CD14-positive monocyte (primary cell): ENCODE measurements around the gene EPHA1. TPM values are rescaled to one million over a fixed set of nuclear protein-coding genes. Genes with fewer than 3 reads are reported as not detected.

Source experiments
- DNase-seq, 3 donors: peaks; one replicate each; pipeline ENCODE4 v3.0.0-alpha.2; 2011 to 2022
- H2AFZ ChIP-seq: 2 replicates; pipeline ENCODE4 v1.6.0; 2012; ENCODE audit warnings: mild to moderate bottlenecking, low read depth, low read length, inconsistent platforms; ENCODE audit not compliant: insufficient read depth, poor library complexity, severe bottlenecking
- H3K27ac ChIP-seq, 2 donors: 1 replicate in 1 of 2; 2 replicates in 1 of 2; pipeline ENCODE4 v1.5.1; 2012 to 2013; ENCODE audit warnings: low read length in 2 of 2, control low read depth in 1 of 2, inconsistent platforms in 1 of 2, low read depth in 1 of 2, mild to moderate bottlenecking in 1 of 2
- H3K27me3 ChIP-seq, 2 donors: one replicate each; pipeline versions ENCODE4 v1.6.0 to v1.6.1; 2011 to 2013; ENCODE audit warnings: low read length in 2 of 2; ENCODE audit not compliant: control insufficient read depth in 2 of 2, insufficient read depth in 2 of 2
- H3K36me3 ChIP-seq, 2 donors: replicated peaks in 1 of 2; 1 replicate in 1 of 2; 2 replicates in 1 of 2; pipeline versions ENCODE4 v1.5.1 to v1.6.1; 2012 to 2013; ENCODE audit warnings: low read length in 2 of 2, control low read depth in 1 of 2, inconsistent platforms in 1 of 2, mild to moderate bottlenecking in 1 of 2; ENCODE audit not compliant: insufficient read depth in 2 of 2, control insufficient read depth in 1 of 2
- H3K4me1 ChIP-seq, 2 donors: 1 replicate in 1 of 2; 2 replicates in 1 of 2; pipeline versions ENCODE4 v1.5.1 to v1.6.1; 2012 to 2013; ENCODE audit warnings: low read length in 2 of 2, control low read depth in 1 of 2, inconsistent platforms in 1 of 2, mild to moderate bottlenecking in 1 of 2, moderate library complexity in 1 of 2; ENCODE audit not compliant: insufficient read depth in 2 of 2, control insufficient read depth in 1 of 2
- H3K4me2 ChIP-seq: replicated peaks from 2 replicates; pipeline ENCODE3; 2012; ENCODE audit warnings: low read length, moderate library complexity, mild to moderate bottlenecking; ENCODE audit not compliant: poor library complexity, severe bottlenecking; ENCODE audit errors: extremely low read depth
- H3K4me3 ChIP-seq, 3 experiments: fragments of 200-600 bp in 1 of 3; sonication (generic) in 1 of 3; replicated peaks in 1 of 3; 1 replicate in 2 of 3; 2 replicates in 1 of 3; pipeline ENCODE4 v1.5.1; 2011 to 2013; ENCODE audit warnings: low read length in 3 of 3, mild to moderate bottlenecking in 3 of 3, control low read depth in 2 of 3, low read depth in 2 of 3, inconsistent platforms in 1 of 3, moderate library complexity in 1 of 3
- H3K79me2 ChIP-seq: 2 replicates; pipeline ENCODE4 v1.6.0; 2012; ENCODE audit warnings: mild to moderate bottlenecking, control low read depth, inconsistent platforms, low read length, moderate library complexity; ENCODE audit not compliant: insufficient read depth
- H3K9ac ChIP-seq: 2 replicates; pipeline ENCODE4 v1.6.0; 2017; ENCODE audit warnings: low read length, mild to moderate bottlenecking; ENCODE audit not compliant: insufficient read depth, poor library complexity, severe bottlenecking
- H3K9me3 ChIP-seq, 2 donors: replicated peaks in 1 of 2; 1 replicate in 1 of 2; 2 replicates in 1 of 2; pipeline versions ENCODE4 v1.5.1 to v1.6.1; 2012 to 2013; ENCODE audit warnings: low read length in 2 of 2, control low read depth in 1 of 2; ENCODE audit not compliant: control insufficient read depth in 1 of 2, insufficient read depth in 1 of 2
- H4K20me1 ChIP-seq: 2 replicates; pipeline ENCODE4 v1.6.0; 2012; ENCODE audit warnings: mild to moderate bottlenecking, low read length, control low read depth, moderate library complexity; ENCODE audit not compliant: insufficient read depth
- H3K27ac Mint-ChIP-seq, 7 donors: one replicate each; pipeline ENCODE4 v1.8.0; 2020; ENCODE audit warnings: mild to moderate bottlenecking in 7 of 7, mixed read lengths in 7 of 7, moderate library complexity in 6 of 7, inconsistent platforms in 2 of 7
- H3K27me3 Mint-ChIP-seq, 3 donors: one replicate each; pipeline ENCODE4 v1.8.0; 2021 to 2022; ENCODE audit warnings: low read depth in 3 of 3, mild to moderate bottlenecking in 3 of 3, mixed read lengths in 3 of 3, moderate library complexity in 3 of 3, inconsistent platforms in 1 of 3
- H3K36me3 Mint-ChIP-seq, 2 donors: one replicate each; pipeline ENCODE4 v1.8.0; 2020; ENCODE audit warnings: mixed read lengths in 2 of 2, inconsistent platforms in 1 of 2, mild to moderate bottlenecking in 1 of 2
- H3K4me1 Mint-ChIP-seq: one replicate; pipeline ENCODE4 v1.8.0; 2020; ENCODE audit warnings: mild to moderate bottlenecking, mixed read lengths
- H3K4me3 Mint-ChIP-seq, 2 donors: one replicate each; pipeline ENCODE4 v1.8.0; 2020; ENCODE audit warnings: mild to moderate bottlenecking in 2 of 2, mixed read lengths in 2 of 2, moderate library complexity in 1 of 2
- H3K9me3 Mint-ChIP-seq, 7 donors: one replicate each; pipeline ENCODE4 v1.8.0; 2020 to 2022; ENCODE audit warnings: mixed read lengths in 7 of 7, mild to moderate bottlenecking in 6 of 7, moderate library complexity in 6 of 7, inconsistent platforms in 2 of 7
- WGBS: methylation state at CpG from one replicate; pipeline ENCODE4 v1.1.5; 2013; ENCODE audit warnings: missing lambda C conversion rate; ENCODE audit not compliant: insufficient coverage; 5-methylcytosine and 5-hydroxymethylcytosine counted together
- intact Hi-C, 2 donors: fragments of 100-400 bp; cut with micrococcal nuclease; formaldehyde crosslinking; loops; one replicate each; pipeline versions ENCODE4 v1.15.0 to v1.15.1; 2023
- polyA plus RNA-seq, 3 donors: library from polyadenylated mRNA; depleted of rRNA in 1 of 3; unstranded in 2 of 3; stranded (reverse) in 1 of 3; fragments of 300-500 nt in 2 of 3; fragments of >200 nt in 1 of 3; fragmentation: Illumina TruSeq in 2 of 3; gene quantifications; 1 replicate in 2 of 3; 2 replicates in 1 of 3; pipeline ENCODE4 v1.2.3, GENCODE V29; 2012 to 2021
- TF ChIP-seq, protein P1 (sequence below): fragments of 200-600 bp; IDR thresholded peaks from one replicate; pipeline ENCODE4 v1.8.0; 2022; ENCODE audit warnings: antibody characterized with exemption, mild to moderate bottlenecking

Gene EPHA1
- polyA plus RNA-seq, 3 donors, result 0.50 to 0.95 TPM; not detected in 1

DNA sequence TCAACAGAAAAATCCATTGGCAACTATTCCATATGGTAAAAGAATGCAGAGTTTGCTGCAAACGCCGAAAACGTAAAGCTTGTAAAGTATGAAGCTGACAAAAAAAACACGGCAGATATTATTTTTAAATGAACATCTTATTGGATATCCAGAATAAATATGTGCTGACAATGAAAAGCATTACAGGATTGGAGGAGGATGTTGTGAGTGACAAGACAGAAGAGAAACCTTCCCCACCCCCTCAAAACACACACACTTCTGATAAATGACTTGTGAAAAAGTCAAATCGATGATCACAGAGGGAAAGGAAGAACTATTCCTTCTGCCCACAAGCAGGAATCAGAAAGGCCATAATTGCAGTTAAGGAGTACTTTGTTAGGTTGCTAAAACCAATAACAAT, 60.7 kb downstream of the EPHA1 start:
- Histone ChIP-seq H3K4me1 (peaks cover 12 to 14% of the 10 kb centered on the region in 2 donors), H2AFZ (no peak overlapping the region), H3K9me3 (no peaks in the 10 kb centered on the region), H3K4me2 (no peak overlapping the region), H3K27ac (no peak overlapping the region), H4K20me1 (no peaks in the 10 kb centered on the region), H3K27me3 (no peaks in the 10 kb centered on the region), H3K79me2 (no peaks in the 10 kb centered on the region), H3K36me3 (no peaks in the 10 kb centered on the region), H3K4me3 (no peak overlapping the region), H3K9ac (no peak overlapping the region)
- Mint-ChIP-seq H3K9me3 (peaks cover 0 to 3% (median 0%) of the 10 kb centered on the region in 7 donors), H3K4me3 (no peak overlapping the region), H3K27me3 (peaks cover 2 to 9% (median 3%) of the 10 kb centered on the region in 3 donors), H3K36me3 (peaks cover 3 to 8% of the 10 kb centered on the region in 2 donors), H3K4me1 (peaks cover 13% of the 10 kb centered on the region), H3K27ac (no peak overlapping the region)
- no CpG with 5 or more reads among the region's 5 CpGs for WGBS
- DNase-seq, result no peak
- intact Hi-C loops, result no loop called here
- TF ChIP-seq, protein P1, sequence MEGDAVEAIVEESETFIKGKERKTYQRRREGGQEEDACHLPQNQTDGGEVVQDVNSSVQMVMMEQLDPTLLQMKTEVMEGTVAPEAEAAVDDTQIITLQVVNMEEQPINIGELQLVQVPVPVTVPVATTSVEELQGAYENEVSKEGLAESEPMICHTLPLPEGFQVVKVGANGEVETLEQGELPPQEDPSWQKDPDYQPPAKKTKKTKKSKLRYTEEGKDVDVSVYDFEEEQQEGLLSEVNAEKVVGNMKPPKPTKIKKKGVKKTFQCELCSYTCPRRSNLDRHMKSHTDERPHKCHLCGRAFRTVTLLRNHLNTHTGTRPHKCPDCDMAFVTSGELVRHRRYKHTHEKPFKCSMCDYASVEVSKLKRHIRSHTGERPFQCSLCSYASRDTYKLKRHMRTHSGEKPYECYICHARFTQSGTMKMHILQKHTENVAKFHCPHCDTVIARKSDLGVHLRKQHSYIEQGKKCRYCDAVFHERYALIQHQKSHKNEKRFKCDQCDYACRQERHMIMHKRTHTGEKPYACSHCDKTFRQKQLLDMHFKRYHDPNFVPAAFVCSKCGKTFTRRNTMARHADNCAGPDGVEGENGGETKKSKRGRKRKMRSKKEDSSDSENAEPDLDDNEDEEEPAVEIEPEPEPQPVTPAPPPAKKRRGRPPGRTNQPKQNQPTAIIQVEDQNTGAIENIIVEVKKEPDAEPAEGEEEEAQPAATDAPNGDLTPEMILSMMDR, result no peak

DNA sequence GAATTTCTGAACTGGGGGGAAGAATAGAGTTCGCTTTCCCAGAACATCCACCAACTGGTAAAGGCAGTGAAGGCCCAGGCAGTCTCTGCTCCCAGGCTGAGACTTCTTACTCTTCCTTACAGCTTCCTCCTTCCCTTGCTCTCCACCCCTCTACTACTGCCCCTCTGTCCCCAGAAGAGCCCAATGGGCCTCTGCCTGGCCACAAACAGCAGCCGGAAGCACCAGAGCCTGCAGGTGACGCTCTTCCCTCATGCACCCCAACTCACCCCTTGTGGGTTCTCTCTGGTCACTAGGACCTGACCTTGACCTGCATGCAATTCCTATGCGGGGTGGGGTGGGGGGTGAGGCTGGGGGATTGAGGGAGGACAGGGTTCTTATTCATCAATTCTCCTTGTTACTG, 62.6 kb downstream of the EPHA1 start:
- H3K27ac ChIP-seq, result no peak overlapping the region
- H3K4me1 Mint-ChIP-seq, result peaks cover 11% of the 10 kb centered on the region
- H3K4me2 ChIP-seq, result no peak overlapping the region
- no peaks in the 10 kb centered on the region for H3K36me3 Mint-ChIP-seq
- H3K79me2 ChIP-seq, result no peaks in the 10 kb centered on the region
- TF ChIP-seq, protein P1, result no peak
- H4K20me1 ChIP-seq, result no peaks in the 10 kb centered on the region
- intact Hi-C loops, result no loop called here
- no peak overlapping the region for H3K9ac ChIP-seq
- no peaks in the 10 kb centered on the region for H3K36me3 ChIP-seq
- peak overlapping the region; percentile 71 to 88 for H3K4me3 Mint-ChIP-seq
- H3K27ac Mint-ChIP-seq, result peak overlapping the region in 5 of 7 donors; percentile 16 to 73 (median 58)
- 83% methylated on average over 2 of the region's 4 CpGs for WGBS
- peaks cover 12 to 14% of the 10 kb centered on the region in 2 donors for H3K4me1 ChIP-seq
- no peaks in the 10 kb centered on the region for H3K9me3 ChIP-seq
- H3K27me3 Mint-ChIP-seq, result peaks cover 2 to 7% (median 3%) of the 10 kb centered on the region in 3 donors
- DNase-seq, result peak in 2 of 3 donors; percentile 43 to 56
- peaks cover 0 to 3% (median 0%) of the 10 kb centered on the region in 7 donors for H3K9me3 Mint-ChIP-seq
- H3K27me3 ChIP-seq, result no peaks in the 10 kb centered on the region
- H3K4me3 ChIP-seq, result peak overlapping the region in 1 of 3 experiments; percentile 64
- peak overlapping the region; percentile 87 for H2AFZ ChIP-seq
